ENCODE measurements around the gene METTL5. TPM values are rescaled to one million over a fixed set of nuclear protein-coding genes. Genes with fewer than 3 reads are reported as not detected.

Gene METTL5
- total and polyA plus RNA-seq, 9 of the 15 experiments (the other 6 are each of a cell fraction or from before 2014, with no cell fraction given): 149 to 471 (median 224) TPM

DNA sequence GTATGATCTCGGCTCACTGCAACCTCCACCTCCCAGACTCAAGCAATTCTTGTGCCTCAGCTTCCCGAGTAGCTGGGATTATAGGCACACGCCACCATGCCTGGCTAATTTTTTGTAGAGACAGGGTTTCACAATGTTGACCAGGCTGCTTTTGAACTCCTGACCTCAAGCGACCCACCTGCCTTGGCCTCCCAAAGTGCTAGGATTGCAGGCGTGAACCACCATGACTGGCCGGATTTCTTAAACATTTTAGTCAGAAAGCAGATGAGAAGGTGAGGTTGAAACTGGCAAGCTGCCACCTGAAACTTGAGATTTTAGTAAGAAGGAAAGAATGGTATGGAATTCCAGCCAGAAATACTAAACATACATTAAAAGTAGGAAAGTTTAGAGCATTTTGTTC lies 59.2 kb downstream of the METTL5 start:
- no peak overlapping the region for H3K9ac ChIP-seq (ENCODE audit: insufficient read depth in 1 of 2, low read depth in 2 of 2, low read length in 2 of 2)
- no peaks in the 10 kb centered on the region for H3K9me1 ChIP-seq (ENCODE audit: control insufficient read depth, insufficient read depth, low read length)
- in situ Hi-C loops (cut with MboI): no loop called here
- no peak for FAIRE-seq
- CTCF ChIA-PET (ENCODE audit: low intra/inter-chr PET ratio): no interaction called here
- 47% methylated on average over 6 of the region's 6 CpGs for WGBS (ENCODE audit: insufficient coverage, low coverage, missing lambda C conversion rate)
- BruUV-seq (replicated peaks): no TSS peak
- H4K20me1 ChIP-seq (replicated peaks; ENCODE audit: control insufficient read depth, insufficient read depth, low read length): no peaks in the 10 kb centered on the region
- H3K27ac ChIP-seq (ENCODE audit: extremely low read depth, low read depth, low read length): no peak overlapping the region
- TF ChIP-seq TOE1 (IDR thresholded peaks at IDR 0.05; ENCODE audit: borderline replicate concordance) (no peak), TOE1 (CRISPR knock-in tag; IDR thresholded peaks at IDR 0.05; ENCODE audit: borderline replicate concordance, low read depth) (no peak), CHD1 (IDR thresholded peaks at IDR 0.05; ENCODE audit: low read length) (no peak), NFIC (IDR thresholded peaks at IDR 0.05) (peak; percentile 63)
- TF ChIP-seq, protein P1, sequence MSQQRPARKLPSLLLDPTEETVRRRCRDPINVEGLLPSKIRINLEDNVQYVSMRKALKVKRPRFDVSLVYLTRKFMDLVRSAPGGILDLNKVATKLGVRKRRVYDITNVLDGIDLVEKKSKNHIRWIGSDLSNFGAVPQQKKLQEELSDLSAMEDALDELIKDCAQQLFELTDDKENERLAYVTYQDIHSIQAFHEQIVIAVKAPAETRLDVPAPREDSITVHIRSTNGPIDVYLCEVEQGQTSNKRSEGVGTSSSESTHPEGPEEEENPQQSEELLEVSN (IDR thresholded peaks at IDR 0.05; ENCODE audit: borderline replicate concordance in 1 of 2, extremely low read depth in 1 of 2, insufficient read depth in 1 of 2, insufficient read length in 1 of 2, low read depth in 1 of 2, low read length in 1 of 2, poor library complexity in 1 of 2, severe bottlenecking in 1 of 2): no peak
- TF ChIP-seq, protein P2, sequence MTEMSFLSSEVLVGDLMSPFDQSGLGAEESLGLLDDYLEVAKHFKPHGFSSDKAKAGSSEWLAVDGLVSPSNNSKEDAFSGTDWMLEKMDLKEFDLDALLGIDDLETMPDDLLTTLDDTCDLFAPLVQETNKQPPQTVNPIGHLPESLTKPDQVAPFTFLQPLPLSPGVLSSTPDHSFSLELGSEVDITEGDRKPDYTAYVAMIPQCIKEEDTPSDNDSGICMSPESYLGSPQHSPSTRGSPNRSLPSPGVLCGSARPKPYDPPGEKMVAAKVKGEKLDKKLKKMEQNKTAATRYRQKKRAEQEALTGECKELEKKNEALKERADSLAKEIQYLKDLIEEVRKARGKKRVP (CRISPR knock-in tag; IDR thresholded peaks at IDR 0.05): no peak
- no peak overlapping the region for H3K4me2 ChIP-seq (ENCODE audit: insufficient read depth, low read length)
- no peak overlapping the region for H3K4me3 ChIP-seq
- no peak for DNase-seq (ENCODE audit: extremely low read depth in 1 of 4, low spot score in 3 of 4)
- H3K79me2 ChIP-seq (ENCODE audit: control insufficient read depth, insufficient read depth, low read length): no peaks in the 10 kb centered on the region
- POLR2A ChIA-PET: no interaction called here
- H3K9me3 ChIP-seq (replicated peaks; ENCODE audit: control insufficient read depth, insufficient read depth, low read depth, low read length): no peaks in the 10 kb centered on the region
- ATAC-seq: no peak
- H3K27me3 ChIP-seq (ENCODE audit: control insufficient read depth in 2 of 2, insufficient read depth in 2 of 2, low read length in 2 of 2): no peaks in the 10 kb centered on the region
- H3K4me1 ChIP-seq (replicated peaks in 1 of 2; ENCODE audit: control insufficient read depth in 2 of 2, insufficient read depth in 2 of 2, low read length in 2 of 2): peaks cover 0 to 5% of the 10 kb centered on the region in 2 experiments; a peak in 2 of 5 replicates
- H3K36me3 ChIP-seq (ENCODE audit: control insufficient read depth, insufficient read depth, low read length): no peaks in the 10 kb centered on the region
- intact Hi-C loops (cut with micrococcal nuclease): no loop called here
- H2AFZ ChIP-seq (ENCODE audit: low read depth, low read length): no peak overlapping the region

Data from K562 (cell line).